Measurements from ENCODE around the gene DFFB. TPM values are rescaled to one million over a fixed set of nuclear protein-coding genes. Genes with fewer than 3 reads are reported as not detected.

DFFB gene
- total RNA-seq, 1 experiment from 2014 or later: 4.8 TPM

DNA sequence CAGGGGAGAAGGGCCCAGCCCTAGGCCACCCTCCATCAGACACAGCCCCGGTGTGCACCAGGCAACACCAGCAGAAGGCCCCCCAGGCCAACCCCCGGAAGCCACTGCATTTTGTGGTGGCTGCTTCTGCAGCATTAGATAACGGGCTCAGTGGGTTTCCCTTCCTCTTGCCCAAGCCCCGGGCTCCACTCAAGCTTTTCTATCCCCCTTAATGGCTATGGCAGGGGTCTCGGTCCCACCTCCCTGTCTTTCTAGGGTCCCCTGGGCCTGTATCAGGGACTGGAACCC, 23.9 kb downstream of the DFFB start:
- Mint-ChIP-seq H3K27ac (ENCODE audit: low read depth, unreplicated experiment) (no peak overlapping the region), H3K36me3 (ENCODE audit: insufficient read depth, unreplicated experiment) (peaks cover 26% of the 10 kb centered on the region), H3K4me1 (ENCODE audit: insufficient read depth, unreplicated experiment) (no peaks in the 10 kb centered on the region), H3K9me3 (ENCODE audit: unreplicated experiment) (peaks cover 10% of the 10 kb centered on the region), H3K27me3 (ENCODE audit: insufficient read depth, unreplicated experiment) (no peaks in the 10 kb centered on the region), H3K4me3 (ENCODE audit: unreplicated experiment) (no peak overlapping the region)
- CTCF ChIA-PET: no interaction called here
- no peak for DNase-seq (ENCODE audit: unreplicated experiment)
- BruUV-seq (replicated peaks): no TSS peak
- no peak for TF ChIP-seq CTCF (IDR thresholded peaks at IDR 0.05; ENCODE audit: unreplicated experiment)
- POLR2A ChIA-PET: no interaction called here
- intact Hi-C loops (cut with micrococcal nuclease): no loop called here

DNA sequence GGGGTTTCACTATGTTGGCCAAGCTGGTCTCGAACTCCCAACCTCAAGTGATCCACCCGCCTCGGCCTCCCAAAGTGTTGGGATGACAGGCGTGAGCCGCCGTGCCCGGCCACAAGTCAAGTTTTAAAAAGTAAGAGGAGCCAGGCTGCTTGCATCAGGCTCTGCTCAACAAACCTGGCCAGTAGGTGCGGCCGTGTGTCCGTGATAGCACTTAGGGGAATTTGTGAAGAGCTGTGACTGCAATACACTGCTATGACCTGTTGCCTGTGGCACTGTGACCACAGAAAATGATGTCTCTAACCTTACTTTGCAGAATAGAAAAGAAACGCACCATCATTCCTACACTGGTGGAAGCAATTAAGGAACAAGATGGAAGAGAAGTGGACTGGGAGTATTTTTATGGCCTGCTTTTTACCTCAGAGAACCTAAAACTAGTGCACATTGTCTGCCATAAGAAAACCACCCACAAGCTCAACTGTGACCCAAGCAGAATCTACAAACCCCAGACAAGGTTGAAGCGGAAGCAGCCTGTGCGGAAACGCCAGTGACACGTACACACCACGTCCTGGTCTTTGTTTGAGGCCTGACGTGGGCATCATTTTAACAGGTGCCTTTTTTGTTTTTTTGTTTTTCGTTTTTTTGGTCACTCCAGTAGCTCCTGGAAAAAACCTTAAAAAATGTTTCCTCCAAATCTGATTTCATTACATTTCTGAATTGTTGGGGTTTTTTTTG, 26.1 kb downstream of the DFFB start:
- Mint-ChIP-seq H3K4me1 (ENCODE audit: insufficient read depth, unreplicated experiment) (no peaks in the 10 kb centered on the region), H3K4me3 (ENCODE audit: unreplicated experiment) (no peak overlapping the region), H3K27ac (ENCODE audit: low read depth, unreplicated experiment) (no peak overlapping the region), H3K9me3 (ENCODE audit: unreplicated experiment) (peaks cover 9% of the 10 kb centered on the region), H3K27me3 (ENCODE audit: insufficient read depth, unreplicated experiment) (no peaks in the 10 kb centered on the region), H3K36me3 (ENCODE audit: insufficient read depth, unreplicated experiment) (peaks cover 36% of the 10 kb centered on the region)
- ChIA-PET POLR2A (interaction anchor here (0.7 kb wide), 1 partner anchor 140 kb away, joined by 3 read pairs; no protein-coding TSS in a partner anchor), CTCF (interaction anchor here (0.6 kb wide), 2 partner anchors 431 to 1982 kb away, joined by 3 read pairs; no protein-coding TSS in a partner anchor)
- DNase-seq (ENCODE audit: unreplicated experiment): no peak
- no peak for TF ChIP-seq CTCF (IDR thresholded peaks at IDR 0.05; ENCODE audit: unreplicated experiment)
- no TSS peak for BruUV-seq (replicated peaks)
- intact Hi-C loops (cut with micrococcal nuclease): no loop called here

- intact Hi-C loops (cut with micrococcal nuclease): no loop called here
- CTCF ChIA-PET: interaction anchor here (1.1 kb wide), 1 partner anchor 11 kb away, joined by 4 read pairs; no protein-coding TSS in a partner anchor
- no peaks in the 10 kb centered on the region for H3K4me1 Mint-ChIP-seq (ENCODE audit: insufficient read depth, unreplicated experiment)
- no peak overlapping the region for H3K4me3 Mint-ChIP-seq (ENCODE audit: unreplicated experiment)
- DNase-seq (ENCODE audit: unreplicated experiment): no peak
- no peak overlapping the region for H3K27ac Mint-ChIP-seq (ENCODE audit: low read depth, unreplicated experiment)
- H3K9me3 Mint-ChIP-seq (ENCODE audit: unreplicated experiment): no peaks in the 10 kb centered on the region
- no peak for TF ChIP-seq CTCF (IDR thresholded peaks at IDR 0.05; ENCODE audit: unreplicated experiment)
- BruUV-seq (replicated peaks): no TSS peak
- POLR2A ChIA-PET: interaction anchor here (0.6 kb wide), 1 partner anchor 1783 kb away, joined by 4 read pairs; no protein-coding TSS in a partner anchor
- no peaks in the 10 kb centered on the region for H3K27me3 Mint-ChIP-seq (ENCODE audit: insufficient read depth, unreplicated experiment)
- peaks cover 52% of the 10 kb centered on the region for H3K36me3 Mint-ChIP-seq (ENCODE audit: insufficient read depth, unreplicated experiment)
These were observed 27.7 kb downstream of the DFFB start for GRCh38 chr1:3884966-3885365.

GRCh38 chr1:3885611-3886010, 28.3 kb downstream of the DFFB start:
- no peaks in the 10 kb centered on the region for H3K4me1 Mint-ChIP-seq (ENCODE audit: insufficient read depth, unreplicated experiment)
- H3K27ac Mint-ChIP-seq (ENCODE audit: low read depth, unreplicated experiment): no peak overlapping the region
- TF ChIP-seq CTCF (IDR thresholded peaks at IDR 0.05; ENCODE audit: unreplicated experiment): no peak
- no peak for DNase-seq (ENCODE audit: unreplicated experiment)
- peaks cover 56% of the 10 kb centered on the region for H3K36me3 Mint-ChIP-seq (ENCODE audit: insufficient read depth, unreplicated experiment)
- ChIA-PET POLR2A (no interaction called here), CTCF (interaction anchor here (1.1 kb wide), 1 partner anchor 10 kb away, joined by 4 read pairs; no protein-coding TSS in a partner anchor)
- intact Hi-C loops (cut with micrococcal nuclease): no loop called here
- no peaks in the 10 kb centered on the region for H3K27me3 Mint-ChIP-seq (ENCODE audit: insufficient read depth, unreplicated experiment)
- H3K9me3 Mint-ChIP-seq (ENCODE audit: unreplicated experiment): no peaks in the 10 kb centered on the region
- no peak overlapping the region for H3K4me3 Mint-ChIP-seq (ENCODE audit: unreplicated experiment)
- BruUV-seq (replicated peaks): no TSS peak

All from MCF 10A (cell line).